ENCODE results near the gene TMEM135. TPM values are rescaled to one million over a fixed set of nuclear protein-coding genes. Genes with fewer than 3 reads are reported as not detected.
"Not testable (repeated sequence)": the region's sequence is repeated elsewhere in the genome, so short reads cannot be mapped to it uniquely, and the experiment has no call there.

The TMEM135 gene
- total RNA-seq, 1 donor from 2014 or later = 12.6 TPM

GRCh38 chr11:87179621-87180020 is 141.9 kb downstream of the TMEM135 start:
- H3K4me3 ChIP-seq (ENCODE audit: low read depth, low read length) = no peak overlapping the region
- TF ChIP-seq, protein P1, sequence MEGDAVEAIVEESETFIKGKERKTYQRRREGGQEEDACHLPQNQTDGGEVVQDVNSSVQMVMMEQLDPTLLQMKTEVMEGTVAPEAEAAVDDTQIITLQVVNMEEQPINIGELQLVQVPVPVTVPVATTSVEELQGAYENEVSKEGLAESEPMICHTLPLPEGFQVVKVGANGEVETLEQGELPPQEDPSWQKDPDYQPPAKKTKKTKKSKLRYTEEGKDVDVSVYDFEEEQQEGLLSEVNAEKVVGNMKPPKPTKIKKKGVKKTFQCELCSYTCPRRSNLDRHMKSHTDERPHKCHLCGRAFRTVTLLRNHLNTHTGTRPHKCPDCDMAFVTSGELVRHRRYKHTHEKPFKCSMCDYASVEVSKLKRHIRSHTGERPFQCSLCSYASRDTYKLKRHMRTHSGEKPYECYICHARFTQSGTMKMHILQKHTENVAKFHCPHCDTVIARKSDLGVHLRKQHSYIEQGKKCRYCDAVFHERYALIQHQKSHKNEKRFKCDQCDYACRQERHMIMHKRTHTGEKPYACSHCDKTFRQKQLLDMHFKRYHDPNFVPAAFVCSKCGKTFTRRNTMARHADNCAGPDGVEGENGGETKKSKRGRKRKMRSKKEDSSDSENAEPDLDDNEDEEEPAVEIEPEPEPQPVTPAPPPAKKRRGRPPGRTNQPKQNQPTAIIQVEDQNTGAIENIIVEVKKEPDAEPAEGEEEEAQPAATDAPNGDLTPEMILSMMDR (conservative IDR thresholded peaks at IDR 0.05; ENCODE audit: low read depth, low read length) = no peak
- DNase-seq (ENCODE audit: low read depth) = no peak

DNA sequence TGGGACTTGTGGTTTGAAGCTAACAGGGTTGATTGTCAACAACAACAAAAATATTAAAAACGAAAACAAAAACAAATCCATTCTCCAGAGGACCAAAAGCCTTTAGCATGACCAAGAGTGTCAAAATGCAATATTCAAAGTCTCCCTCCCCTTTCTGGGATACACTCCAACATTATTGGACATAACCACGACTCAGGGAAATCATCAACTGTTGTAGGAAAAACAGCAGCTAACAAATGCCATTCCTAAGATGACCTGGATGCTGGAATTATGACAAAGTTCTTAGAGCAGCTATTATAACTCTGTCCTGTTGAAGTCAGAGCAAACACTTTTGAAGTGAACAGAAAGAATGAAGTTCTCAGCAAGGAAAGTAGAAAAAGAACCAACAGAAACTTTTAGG is 143.0 kb downstream of the TMEM135 start:
- no peak for DNase-seq (ENCODE audit: low read depth)
- no peak overlapping the region for H3K4me3 ChIP-seq (ENCODE audit: low read depth, low read length)
- TF ChIP-seq, protein P1 (conservative IDR thresholded peaks at IDR 0.05; ENCODE audit: low read depth, low read length) = no peak

- no peak for DNase-seq (ENCODE audit: low read depth)
Observed at GRCh38 chr11:87181143-87181542, 143.4 kb downstream of the TMEM135 start.

DNA sequence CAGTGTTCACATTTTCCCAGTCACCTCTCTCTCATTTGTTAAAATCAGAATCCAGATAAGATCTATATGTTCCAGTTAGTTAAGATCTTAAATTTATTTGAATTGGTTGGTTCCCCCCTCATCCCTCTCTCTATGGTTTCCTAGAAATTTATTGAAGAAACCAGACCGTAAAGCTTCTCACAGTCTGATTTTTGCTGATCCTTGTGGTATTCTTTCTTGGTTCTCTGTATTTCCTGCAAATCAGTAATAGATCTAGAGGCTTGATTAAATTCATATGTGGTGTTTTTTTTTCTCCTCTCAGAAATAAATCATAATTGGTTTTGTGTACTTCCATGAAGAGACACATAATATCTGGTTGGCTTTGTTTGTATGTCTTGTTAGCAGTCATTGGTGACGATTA is 147.5 kb downstream of the TMEM135 start:
- TF ChIP-seq, protein P1 (conservative IDR thresholded peaks at IDR 0.05; ENCODE audit: low read depth, low read length) = no peak
- no peak overlapping the region for H3K4me3 ChIP-seq (ENCODE audit: low read depth, low read length)
- no peak for DNase-seq (ENCODE audit: low read depth)

More at GRCh38 chr11:87181143-87181542, 143.4 kb downstream of the TMEM135 start:
- H3K4me3 ChIP-seq (ENCODE audit: low read depth, low read length) = no peak overlapping the region
- TF ChIP-seq, protein P1 (conservative IDR thresholded peaks at IDR 0.05; ENCODE audit: low read depth, low read length) = no peak

- no peak for DNase-seq (ENCODE audit: low read depth)
- no peak overlapping the region for H3K4me3 ChIP-seq (ENCODE audit: low read depth, low read length)
- TF ChIP-seq, protein P1 (conservative IDR thresholded peaks at IDR 0.05; ENCODE audit: low read depth, low read length) = no peak
Observed at GRCh38 chr11:87187076-87187475, 149.3 kb downstream of the TMEM135 start.

- TF ChIP-seq, protein P1 (conservative IDR thresholded peaks at IDR 0.05; ENCODE audit: low read depth, low read length) = no peak
- DNase-seq (ENCODE audit: low read depth) = no peak
- no peak overlapping the region for H3K4me3 ChIP-seq (ENCODE audit: low read depth, low read length)
Observed at GRCh38 chr11:87187930-87188329, 150.2 kb downstream of the TMEM135 start.

DNA sequence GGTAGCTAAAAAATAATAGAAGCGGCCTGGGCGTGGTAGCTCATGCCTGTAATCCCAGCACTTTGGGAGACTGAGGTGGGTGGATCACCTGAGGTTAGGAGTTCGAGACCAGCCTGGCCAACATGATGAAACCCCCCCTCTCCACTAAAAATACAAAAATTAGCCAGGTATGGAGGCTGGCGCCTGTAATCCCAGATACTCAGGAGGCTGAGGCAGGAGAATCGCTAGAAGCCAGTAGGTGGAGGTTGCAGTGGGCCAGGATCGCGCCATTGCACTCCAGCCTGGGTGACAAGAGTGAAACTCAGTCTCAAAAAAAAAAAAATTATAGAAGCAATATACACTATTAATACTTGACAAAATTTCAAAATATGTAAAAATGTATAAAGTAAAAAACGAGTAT is 150.7 kb downstream of the TMEM135 start:
- not testable (repeated sequence) for H3K4me3 ChIP-seq (ENCODE audit: low read depth, low read length); DNase-seq (ENCODE audit: low read depth)

DNA sequence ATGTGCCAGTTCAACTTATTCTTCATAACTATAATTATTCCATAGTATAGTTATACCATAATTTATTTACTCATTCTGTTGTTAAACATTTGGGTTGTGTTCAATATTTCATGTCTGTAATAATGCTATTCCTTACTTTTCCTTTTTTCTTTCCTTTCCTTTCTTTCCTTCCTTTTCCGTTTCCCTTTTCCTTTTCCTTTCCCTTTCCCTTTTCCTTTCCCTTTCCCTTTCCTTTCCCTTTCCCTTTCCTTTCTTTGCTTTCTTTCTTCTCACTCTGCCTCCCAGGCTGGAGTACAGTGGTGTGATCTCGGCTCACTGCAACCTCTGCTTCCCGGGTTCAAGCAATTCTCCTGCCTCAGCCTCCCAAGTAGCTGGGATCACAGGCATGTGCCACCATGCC is 151.2 kb downstream of the TMEM135 start:
- H3K4me3 ChIP-seq (ENCODE audit: low read depth, low read length); DNase-seq (ENCODE audit: low read depth): not testable (repeated sequence)
